Adrenal gland (tissue), 12 donors: ENCODE measurements around the gene COMT. TPM values are rescaled to one million over a fixed set of nuclear protein-coding genes. Genes with fewer than 3 reads are reported as not detected.

Source experiments
- DNase-seq, 7 donors: peaks; one replicate each; pipeline ENCODE4 v3.0.0-alpha.2; 2019 to 2020
- H3K27ac ChIP-seq, 5 donors: fragments of 200-600 bp; sonication (generic) in 4 of 5; 1 replicate in 3 of 5; 2 replicates in 2 of 5; pipeline versions ENCODE4 v1.5.1 to v1.8.0; 2016 to 2020; ENCODE audit warnings: mild to moderate bottlenecking in 1 of 5
- H3K27me3 ChIP-seq: fragments of 200-600 bp; 2 replicates; pipeline ENCODE4 v1.8.0; 2021
- H3K36me3 ChIP-seq, 2 donors: fragments of 200-600 bp; replicated peaks in 1 of 2; 1 replicate in 1 of 2; 2 replicates in 1 of 2; pipeline versions ENCODE4 v1.5.1 to v1.8.0; 2018 to 2022
- H3K4me1 ChIP-seq, 2 donors: fragments of 200-600 bp; replicated peaks in 1 of 2; 1 replicate in 1 of 2; 2 replicates in 1 of 2; pipeline versions ENCODE4 v1.5.1 to v1.8.0; 2018 to 2021
- H3K4me3 ChIP-seq, 4 donors: fragments of 200-600 bp; sonication (generic) in 3 of 4; one replicate each; pipeline ENCODE4 v1.5.1; 2016 to 2018
- H3K9me3 ChIP-seq, 3 donors: fragments of 200-600 bp; sonication (generic) in 1 of 3; replicated peaks in 1 of 3; 1 replicate in 2 of 3; 2 replicates in 1 of 3; pipeline versions ENCODE4 v1.5.1 to v1.8.0; 2016 to 2021
- CTCF ChIP-seq, 6 experiments: fragments of 450-650 bp in 4 of 6; fragments of 200-600 bp in 2 of 6; sonication (generic) in 1 of 6; IDR thresholded peaks; 1 replicate in 5 of 6; 2 replicates in 1 of 6; pipeline versions ENCODE4 v1.5.1 to v1.8.0; 2016 to 2021; ENCODE audit warnings: antibody characterized with exemption in 6 of 6, mild to moderate bottlenecking in 2 of 6, moderate library complexity in 1 of 6
- POLR2A ChIP-seq, 2 donors: fragments of 450-650 bp; IDR thresholded peaks; one replicate each; pipeline ENCODE4 v1.6.1; 2017; ENCODE audit warnings: antibody characterized with exemption in 2 of 2, mild to moderate bottlenecking in 2 of 2, moderate library complexity in 1 of 2
- WGBS, 4 donors: extraction: QIAGEN DNeasy Blood & Tissue Kit in 2 of 4; methylation state at CpG; one replicate each; pipeline versions ENCODE4 v1.1.5 to v1.1.7; 2013 to 2017; 5-methylcytosine and 5-hydroxymethylcytosine counted together
- intact Hi-C, 2 donors: fragments of 100-400 bp; cut with DNase I; formaldehyde crosslinking; loops; one replicate each; pipeline versions ENCODE4 v1.14.1 to v1.15.0; 2022 to 2023
- polyA plus RNA-seq, 3 donors: library from polyadenylated mRNA; stranded (reverse); fragments of 200-250 nt in 2 of 3; fragments of 350-450 nt in 1 of 3; fragmentation: Illumina TruSeq in 1 of 3; extraction: RNeasy Lipid Tissue Mini Kit (QIAGEN cat#74804) in 1 of 3; gene quantifications; one replicate each; pipeline ENCODE4 v1.2.3, GENCODE V29; 2013 to 2014
- total RNA-seq, 9 donors: library from RNA; depleted of rRNA in 4 of 9; stranded (reverse); fragments of >200 nt in 4 of 9; fragments of 120-200 nt in 1 of 9; fragmentation: NEBNext Ultra II Directional in 1 of 9; extraction: Animal tissue kit (Norgen Biotek cat#: 25700) in 1 of 9; gene quantifications; one replicate each; pipeline versions ENCODE4 v1.1.0 to v1.2.4, GENCODE V29; 2013 to 2023
- donor health status: healthy with polysubstance abuse.
- donor health status: Bipolar disorder and iron deficiency.
- donor health status: DM: yes; HTN: yes; CAD: no.
- donor health status: DM: no; HTN: no; CAD: no.
- donor health status: DM: no; HTN: no; CAD: no.
- donor health status: DM: yes; HTN: yes; CAD: no.

COMT gene
- total and polyA plus RNA-seq, 12 donors: 51.3 to 743 (median 390) TPM

GRCh38 chr22:20011993-20012740, 70.6 kb downstream of the COMT start:
- intact Hi-C loops: loop anchor here in 1 of 2 donors (1.0 to 10.0 kb wide), 2 partner anchors 40 to 83 kb away; no protein-coding TSS in a partner anchor
- H3K36me3 ChIP-seq: no peaks in the 10 kb centered on the region
- 84 to 98% (median 95%) methylated on average over 3 to 7 of the region's 7 CpGs for WGBS, 4 donors
- no peak overlapping the region for H3K4me3 ChIP-seq
- peaks cover 0 to 21% of the 10 kb centered on the region in 2 donors for H3K4me1 ChIP-seq
- no peak overlapping the region for H3K27ac ChIP-seq
- TF ChIP-seq POLR2A (IDR thresholded peaks at IDR 0.05): no peak
- no peak for TF ChIP-seq CTCF (IDR thresholded peaks at IDR 0.05)
- no peak for DNase-seq
- H3K9me3 ChIP-seq: no peaks in the 10 kb centered on the region
- H3K27me3 ChIP-seq: no peaks in the 10 kb centered on the region

- Histone ChIP-seq H3K4me3 (no peak overlapping the region), H3K36me3 (no peaks in the 10 kb centered on the region), H3K27ac (no peak overlapping the region), H3K4me1 (peaks cover 0 to 24% of the 10 kb centered on the region in 2 donors), H3K9me3 (no peaks in the 10 kb centered on the region), H3K27me3 (no peaks in the 10 kb centered on the region)
- no peak for DNase-seq
- 91 to 94% (median 93%) methylated on average over 5 to 10 of the region's 10 CpGs for WGBS, 4 donors
- TF ChIP-seq CTCF (IDR thresholded peaks at IDR 0.05) (no peak), POLR2A (IDR thresholded peaks at IDR 0.05) (no peak)
- intact Hi-C loops: loop anchor here in 1 of 2 donors (10.0 kb wide), 1 partner anchor 82 kb away; no protein-coding TSS in a partner anchor
Measured at GRCh38 chr22:20012741-20013331, 71.3 kb downstream of the COMT start.

GRCh38 chr22:20013382-20013871, 71.9 kb downstream of the COMT start:
- Histone ChIP-seq H3K27me3 (no peaks in the 10 kb centered on the region), H3K4me3 (no peak overlapping the region), H3K27ac (no peak overlapping the region), H3K9me3 (no peaks in the 10 kb centered on the region), H3K4me1 (peaks cover 0 to 24% of the 10 kb centered on the region in 2 donors), H3K36me3 (no peaks in the 10 kb centered on the region)
- 33 to 50% (median 39%) methylated on average over 1 to 11 of the region's 11 CpGs for WGBS, 4 donors
- TF ChIP-seq POLR2A (IDR thresholded peaks at IDR 0.05) (no peak), CTCF (IDR thresholded peaks at IDR 0.05) (peak; percentile 32 to 78 (median 59))
- intact Hi-C loops: loop anchor here in 1 of 2 donors (10.0 kb wide), 1 partner anchor 81 kb away; no protein-coding TSS in a partner anchor
- peak in 5 of 7 donors; percentile 48 to 76 (median 54) for DNase-seq

GRCh38 chr22:20014526-20015186, 73.1 kb downstream of the COMT start:
- Histone ChIP-seq H3K4me1 (peaks cover 0 to 24% of the 10 kb centered on the region in 2 donors), H3K27ac (no peak overlapping the region)
- intact Hi-C loops: loop anchor here (5.0 to 10.0 kb wide), 2 partner anchors 42 to 80 kb away; no protein-coding TSS in a partner anchor

More at GRCh38 chr22:20014526-20015186, 73.1 kb downstream of the COMT start:
- no peaks in the 10 kb centered on the region for H3K27me3 ChIP-seq
- WGBS, 4 donors: 67 to 85% (median 81%) methylated on average over 1 to 5 of the region's 5 CpGs; no CpG with 5 or more reads in 1 of the 4 donors
- H3K9me3 ChIP-seq: no peaks in the 10 kb centered on the region
- H3K36me3 ChIP-seq: no peaks in the 10 kb centered on the region
- H3K4me3 ChIP-seq: no peak overlapping the region
- no peak for DNase-seq
- no peak for TF ChIP-seq CTCF (IDR thresholded peaks at IDR 0.05)
- TF ChIP-seq POLR2A (IDR thresholded peaks at IDR 0.05): no peak
